Subcutaneous adipose tissue (tissue), 4 donors: ENCODE results near the gene ANKRD34A. TPM values are rescaled to one million over a fixed set of nuclear protein-coding genes. Genes with fewer than 3 reads are reported as not detected.

Experiments used
- total RNA-seq, 4 donors: library from RNA; depleted of rRNA; stranded (reverse); fragments of >200 nt; gene quantifications; one replicate each; pipeline ENCODE4 v1.1.0, GENCODE V29; 2016
- TF ChIP-seq, protein P1 (sequence below): fragments of 450-650 bp; IDR thresholded peaks from one replicate; pipeline ENCODE4 v1.5.1; 2016; ENCODE audit warnings: low read depth, mild to moderate bottlenecking, control low read depth, antibody characterized with exemption, moderate library complexity

Gene ANKRD34A
- total RNA-seq, 4 donors from 2014 or later: 0.22 to 1.9 (median 0.34) TPM; not detected in 1

DNA sequence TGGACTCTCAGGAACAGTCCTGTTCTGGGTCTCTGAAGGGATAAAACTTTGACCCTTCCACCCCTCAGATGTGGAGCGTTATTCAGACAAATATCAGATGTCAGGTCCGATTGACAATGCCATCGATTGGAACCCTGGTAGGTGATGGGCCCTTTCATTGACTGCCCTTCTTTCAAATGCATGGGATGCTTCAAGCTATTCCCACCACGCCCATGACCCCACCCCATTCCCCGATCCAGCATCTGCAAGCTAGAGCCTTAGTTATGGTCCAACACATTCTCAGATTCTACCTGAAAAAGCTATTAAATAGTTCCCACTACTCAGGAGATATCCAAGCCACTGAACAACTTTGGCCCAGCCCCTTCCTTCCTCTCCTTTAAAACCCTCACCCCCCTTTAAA lies 12.6 kb upstream of the ANKRD34A start:
- TF ChIP-seq, protein P1, sequence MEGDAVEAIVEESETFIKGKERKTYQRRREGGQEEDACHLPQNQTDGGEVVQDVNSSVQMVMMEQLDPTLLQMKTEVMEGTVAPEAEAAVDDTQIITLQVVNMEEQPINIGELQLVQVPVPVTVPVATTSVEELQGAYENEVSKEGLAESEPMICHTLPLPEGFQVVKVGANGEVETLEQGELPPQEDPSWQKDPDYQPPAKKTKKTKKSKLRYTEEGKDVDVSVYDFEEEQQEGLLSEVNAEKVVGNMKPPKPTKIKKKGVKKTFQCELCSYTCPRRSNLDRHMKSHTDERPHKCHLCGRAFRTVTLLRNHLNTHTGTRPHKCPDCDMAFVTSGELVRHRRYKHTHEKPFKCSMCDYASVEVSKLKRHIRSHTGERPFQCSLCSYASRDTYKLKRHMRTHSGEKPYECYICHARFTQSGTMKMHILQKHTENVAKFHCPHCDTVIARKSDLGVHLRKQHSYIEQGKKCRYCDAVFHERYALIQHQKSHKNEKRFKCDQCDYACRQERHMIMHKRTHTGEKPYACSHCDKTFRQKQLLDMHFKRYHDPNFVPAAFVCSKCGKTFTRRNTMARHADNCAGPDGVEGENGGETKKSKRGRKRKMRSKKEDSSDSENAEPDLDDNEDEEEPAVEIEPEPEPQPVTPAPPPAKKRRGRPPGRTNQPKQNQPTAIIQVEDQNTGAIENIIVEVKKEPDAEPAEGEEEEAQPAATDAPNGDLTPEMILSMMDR: no peak

DNA sequence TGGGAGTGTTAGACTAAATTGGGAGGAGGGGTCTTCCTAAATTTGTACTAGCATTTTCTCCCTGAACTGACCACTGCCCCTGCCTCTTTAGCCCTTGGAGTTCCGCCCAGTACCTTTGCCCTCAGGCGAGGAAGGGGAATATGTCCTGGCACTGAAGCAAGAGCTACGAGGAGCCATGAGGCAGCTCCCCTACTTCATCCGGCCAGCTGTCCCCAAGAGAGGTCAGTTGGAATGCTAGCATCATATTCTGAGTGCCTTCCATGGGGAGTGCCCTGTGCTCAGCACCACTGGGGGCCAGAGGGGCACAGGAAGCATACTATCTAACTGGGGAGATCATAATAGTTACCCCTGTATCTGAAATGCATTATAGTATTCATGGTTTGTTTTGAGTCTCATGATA lies 10.8 kb upstream of the ANKRD34A start:
- TF ChIP-seq, protein P1: no peak

DNA sequence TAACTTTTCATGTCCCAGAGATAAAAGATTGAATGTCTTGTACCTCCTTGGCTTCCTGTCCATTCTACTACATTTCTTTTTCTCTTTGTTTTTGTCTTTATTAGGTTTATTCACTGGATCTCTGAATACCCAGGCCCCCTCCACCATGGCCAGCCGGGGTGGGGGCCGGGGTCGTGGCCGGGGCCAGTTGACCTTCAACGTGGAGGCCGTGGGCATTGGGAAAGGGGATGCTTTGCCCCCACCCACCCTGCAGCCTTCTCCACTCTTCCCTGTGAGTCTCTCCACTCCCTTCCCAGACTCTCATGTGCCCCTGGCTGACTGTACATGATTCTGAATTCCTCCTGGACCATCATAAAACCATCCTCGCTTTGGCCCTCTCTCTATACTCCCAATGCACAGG lies 10.3 kb upstream of the ANKRD34A start:
- TF ChIP-seq, protein P1: no peak

DNA sequence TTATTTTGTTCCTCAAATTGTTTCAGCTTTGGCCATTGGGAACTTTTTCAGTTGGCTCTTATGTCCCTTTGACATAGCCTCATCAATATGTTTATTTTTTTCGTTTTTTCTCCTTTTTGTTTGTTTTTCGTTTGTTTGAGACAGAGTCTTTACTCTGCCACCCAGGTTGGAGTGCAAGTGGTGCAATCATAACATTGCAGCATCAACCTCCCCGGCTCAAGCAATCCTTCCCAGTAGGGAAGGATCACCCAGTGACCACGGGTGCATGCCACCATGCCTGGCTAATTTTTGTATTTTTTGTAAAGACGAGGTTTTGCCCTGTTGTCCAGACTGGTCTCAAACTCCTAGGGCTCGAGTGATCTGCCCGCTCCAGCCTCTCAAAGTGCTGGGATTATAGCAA lies 8.2 kb upstream of the ANKRD34A start:
- TF ChIP-seq, protein P1: no peak

DNA sequence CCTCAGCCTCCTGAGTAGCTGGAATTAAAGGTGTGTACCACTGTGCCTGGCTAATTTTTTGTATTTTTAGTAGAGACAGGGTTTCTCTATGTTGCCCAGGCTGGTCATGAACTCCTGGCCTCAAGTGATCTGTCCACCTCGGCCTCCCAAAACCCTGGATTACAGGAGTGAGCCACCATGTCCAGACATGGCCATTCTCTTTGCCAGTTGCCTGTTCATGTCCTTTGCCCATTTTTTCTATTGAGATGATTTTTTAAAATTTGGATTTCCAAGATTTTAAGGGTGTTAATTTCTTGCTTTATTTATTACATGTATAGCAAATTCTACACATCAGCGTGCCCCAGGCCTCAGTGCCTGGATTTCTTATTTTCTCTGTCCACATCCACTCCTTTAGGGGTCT lies 2.9 kb upstream of the ANKRD34A start:
- TF ChIP-seq, protein P1: no peak

DNA sequence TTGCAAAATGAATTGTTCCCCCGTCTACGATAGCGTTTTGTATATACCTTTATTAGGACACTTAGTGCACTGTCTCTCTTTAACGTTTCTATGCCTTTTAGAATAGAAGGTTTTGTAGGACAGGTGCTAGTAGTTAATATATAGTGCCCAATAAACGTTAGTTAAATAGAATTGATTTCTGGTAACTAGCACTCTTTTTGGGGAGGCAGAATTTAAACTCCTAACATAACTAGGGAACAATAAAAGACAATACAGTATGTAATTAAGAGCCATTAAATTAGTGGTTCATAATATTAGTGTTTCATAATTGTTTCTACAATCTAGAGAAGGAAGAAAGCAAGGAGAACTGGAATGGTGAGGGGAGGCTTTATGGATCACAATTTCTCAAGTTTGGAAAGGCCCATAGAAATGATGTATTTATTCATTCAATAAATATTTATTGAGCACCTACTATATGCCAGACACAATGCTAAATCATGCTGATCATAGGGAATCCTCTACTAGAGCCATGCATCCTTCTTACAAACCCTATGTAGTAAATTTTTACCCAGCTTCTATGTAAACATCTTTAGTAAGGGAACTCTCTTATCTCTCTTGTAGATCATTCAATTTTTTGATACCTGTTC lies 857 bp upstream of the ANKRD34A start:
- TF ChIP-seq, protein P1: no peak

DNA sequence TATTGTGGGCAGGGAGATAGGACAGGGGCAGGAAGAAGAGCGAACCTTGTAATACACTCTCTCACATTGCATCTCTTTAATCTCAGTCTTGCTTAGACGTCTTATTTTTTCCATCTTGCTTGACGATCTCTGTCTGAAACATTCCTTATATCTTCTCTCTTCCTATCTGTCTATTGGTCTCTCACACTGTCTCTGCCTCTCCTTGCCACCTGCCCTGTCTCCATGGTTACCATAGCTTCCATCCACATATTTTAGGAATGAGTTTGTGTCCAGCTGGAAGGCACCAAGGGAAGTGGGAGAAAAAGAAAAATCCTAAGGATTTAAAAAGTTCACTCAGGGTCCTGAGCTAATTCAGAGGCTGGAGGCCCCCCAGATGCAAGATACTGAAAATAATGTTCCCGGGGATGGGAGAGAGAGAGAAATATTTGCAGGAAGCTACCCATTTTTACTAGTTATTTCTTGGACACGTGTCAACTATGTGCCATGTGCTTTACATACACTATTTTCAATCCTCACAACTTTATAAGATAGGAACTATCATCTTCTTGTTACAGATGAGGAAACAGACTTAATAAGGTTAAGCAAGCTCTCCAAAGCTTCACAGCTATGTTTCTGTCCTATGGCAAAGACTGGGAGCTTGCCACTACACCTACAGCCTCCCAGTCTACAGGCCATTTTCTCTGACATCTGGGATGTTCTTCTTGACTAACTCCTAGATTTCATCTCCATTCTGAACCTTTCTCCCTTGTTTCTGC lies 933 bp downstream of the ANKRD34A start:
- TF ChIP-seq, protein P1: no peak
